Muscle of back (tissue), 11 donors: ENCODE data around the gene DERA. TPM values are rescaled to one million over a fixed set of nuclear protein-coding genes. Genes with fewer than 3 reads are reported as not detected.
A peak's percentile ranks its signal among the peaks of the same experiment; 100 is the strongest.
"Not testable (repeated sequence)": the region's sequence is repeated elsewhere in the genome, so short reads cannot be mapped to it uniquely, and the experiment has no call there.

Experiments used
- DNase-seq, 3 donors: peaks; one replicate each; pipeline versions ENCODE4 v3.0.0 to v3.0.0-alpha.2; 2013
- polyA plus RNA-seq, 10 donors: library from polyadenylated mRNA; unstranded; fragments of 120-200 nt; gene quantifications; one replicate each; pipeline ENCODE4 v1.2.1, GENCODE V29; 2013; ENCODE audit not compliant: insufficient read length in 10 of 10

Gene DERA
- polyA plus RNA-seq, 10 donors: 28.7 to 39.1 (median 32.5) TPM

GRCh38 chr12:16002880-16003279, 91.7 kb downstream of the DERA start:
- no peak for DNase-seq

DNA sequence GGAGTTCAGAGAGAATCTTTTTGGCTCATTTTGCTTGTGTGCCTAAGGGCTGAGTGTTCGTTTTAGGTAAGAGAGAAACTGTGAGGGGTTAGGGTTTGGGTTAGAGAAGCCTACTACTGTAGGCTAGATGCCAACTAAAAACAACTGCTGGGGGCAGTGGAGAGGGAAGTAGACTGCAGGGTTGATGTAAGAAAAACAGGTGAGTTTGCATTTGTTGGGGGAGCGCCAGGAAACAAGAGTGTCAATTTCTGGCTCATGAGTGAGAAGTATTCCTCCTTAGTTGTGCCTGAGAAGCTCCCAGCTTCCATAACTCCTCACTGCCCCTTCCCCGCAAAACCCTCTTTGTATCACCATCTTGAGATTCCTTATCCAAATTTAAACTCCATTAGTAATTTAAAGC, 92.3 kb downstream of the DERA start:
- DNase-seq: no peak

DNA sequence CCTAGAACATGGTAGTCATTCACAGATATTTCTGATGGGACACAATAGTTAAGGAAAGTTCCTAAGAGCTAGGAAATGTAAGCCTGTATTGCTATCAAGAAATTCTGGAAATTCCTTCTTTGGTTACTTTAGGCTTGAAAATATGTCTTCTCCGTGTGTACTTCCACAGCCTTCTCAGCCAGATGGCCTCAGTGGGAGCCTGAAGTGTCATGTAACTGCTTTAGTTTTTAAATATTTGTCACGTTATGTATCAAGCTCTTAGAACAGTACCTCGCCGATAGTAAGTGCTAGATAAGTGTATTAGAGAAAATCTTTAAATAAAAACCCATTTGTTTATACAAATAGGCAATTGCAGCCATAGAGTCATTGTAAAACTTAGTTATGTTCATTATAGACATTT, 95.6 kb downstream of the DERA start:
- no peak for DNase-seq

GRCh38 chr12:16008421-16008824, 97.3 kb downstream of the DERA start:
- no peak for DNase-seq

DNA sequence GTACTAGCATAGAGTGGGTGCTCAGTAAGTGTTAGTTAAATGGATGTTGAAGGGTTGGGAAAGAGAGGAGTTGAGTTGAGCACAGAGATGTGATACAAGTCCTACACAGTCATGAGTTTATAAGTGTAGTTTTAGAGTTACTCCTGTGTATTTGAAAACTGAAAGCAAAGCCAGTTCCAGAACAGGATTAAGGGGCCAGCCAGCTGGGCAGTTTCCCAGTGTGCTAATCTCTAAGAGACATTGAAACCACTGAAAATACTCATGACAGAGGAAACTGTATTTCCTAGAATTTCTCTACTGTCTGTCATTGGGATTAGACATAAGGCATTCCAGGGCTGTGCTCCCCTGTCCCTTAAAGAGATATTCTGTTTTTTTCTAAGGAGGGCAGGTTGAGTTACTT, 101.0 kb downstream of the DERA start:
- peak; percentile 70 to 93 (median 87) for DNase-seq

- not testable (repeated sequence) for DNase-seq
These were observed 102.6 kb downstream of the DERA start for GRCh38 chr12:16013722-16014121.

DNA sequence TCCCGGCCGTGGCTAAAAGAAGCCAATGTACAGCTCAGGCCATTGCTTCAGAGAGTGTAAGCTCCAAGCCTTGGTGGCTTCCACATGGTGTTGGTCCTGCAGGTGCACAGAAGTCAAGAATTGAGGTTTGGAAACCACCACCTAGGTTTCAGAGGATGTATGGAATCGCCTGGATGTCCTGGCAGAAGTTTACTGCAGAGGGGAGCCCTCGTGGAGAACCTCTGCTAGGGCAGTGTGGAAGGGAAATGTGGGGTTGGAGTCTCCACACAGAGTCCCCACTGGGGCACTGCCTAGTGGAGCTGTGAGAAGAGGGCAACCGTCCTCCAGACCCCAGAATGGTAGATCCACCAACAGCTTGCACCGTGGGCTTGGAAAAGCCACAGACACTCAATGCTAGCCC, 103.3 kb downstream of the DERA start:
- DNase-seq: not testable (repeated sequence)

GRCh38 chr12:16016748-16017147, 105.6 kb downstream of the DERA start:
- DNase-seq: no peak

DNA sequence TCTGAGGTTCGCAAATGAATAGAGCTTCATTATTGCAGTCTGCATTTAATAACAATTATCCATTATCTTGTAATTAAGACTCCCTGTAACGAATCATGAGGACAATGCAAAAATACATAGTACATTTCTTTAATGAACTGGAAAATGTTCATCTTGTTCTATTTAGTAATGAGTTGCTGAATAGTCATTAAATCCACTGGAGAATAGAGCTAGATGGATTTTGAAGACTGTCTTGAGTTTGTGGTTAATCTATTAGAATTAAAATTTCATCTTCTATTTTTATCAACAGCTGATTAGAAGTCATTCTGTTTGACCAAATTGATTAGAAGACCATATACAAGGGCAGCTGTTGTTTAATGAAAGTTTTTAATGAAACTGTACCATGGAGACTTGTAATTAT, 107.2 kb downstream of the DERA start:
- no peak for DNase-seq

GRCh38 chr12:16019136-16019535, 108.0 kb downstream of the DERA start:
- no peak for DNase-seq

GRCh38 chr12:16020031-16020430, 108.9 kb downstream of the DERA start:
- no peak for DNase-seq

DNA sequence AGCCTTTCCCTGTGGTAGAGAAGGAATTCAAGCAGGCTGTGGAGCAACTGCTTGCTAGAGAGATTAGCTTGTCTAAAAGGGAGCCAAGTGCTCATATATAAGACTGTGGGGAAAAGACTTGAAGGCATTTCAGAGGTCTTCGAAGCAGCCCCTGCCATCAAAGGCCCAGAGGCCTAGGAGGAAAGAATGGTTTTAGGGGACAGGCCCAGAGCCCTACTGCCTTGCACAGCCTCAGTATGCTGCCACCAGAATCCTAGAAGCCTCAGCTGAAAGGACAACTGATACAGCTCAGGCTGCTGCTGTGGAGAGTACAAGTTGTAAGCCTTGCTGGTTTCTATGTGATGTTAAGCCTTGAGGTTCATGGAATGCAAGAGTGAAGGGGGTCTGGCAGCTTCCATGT, 109.9 kb downstream of the DERA start:
- no peak for DNase-seq

- DNase-seq: no peak
These were observed 110.5 kb downstream of the DERA start for GRCh38 chr12:16021676-16022075.

GRCh38 chr12:16027002-16027401, 115.9 kb downstream of the DERA start:
- peak; percentile 42 to 76 (median 51) for DNase-seq

DNA sequence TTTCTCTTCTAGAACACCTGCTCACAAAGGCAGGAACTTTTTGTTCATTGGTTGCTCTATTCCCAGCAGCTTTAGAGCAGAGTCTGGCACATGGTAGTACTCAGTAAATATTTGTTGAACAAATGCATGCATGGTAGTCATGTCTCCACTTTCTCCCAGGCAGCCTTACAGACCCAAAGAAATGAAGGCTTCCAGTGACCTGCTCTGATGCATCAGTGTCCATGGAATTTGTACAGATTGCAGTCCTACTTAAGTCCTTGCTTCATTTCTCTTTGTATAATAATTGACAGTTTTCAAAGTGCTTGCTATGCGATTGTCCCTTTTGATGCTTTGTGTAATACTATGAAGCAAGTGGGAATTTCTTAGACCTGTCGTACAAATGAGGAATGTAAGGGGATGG, 119.6 kb downstream of the DERA start:
- DNase-seq: no peak

DNA sequence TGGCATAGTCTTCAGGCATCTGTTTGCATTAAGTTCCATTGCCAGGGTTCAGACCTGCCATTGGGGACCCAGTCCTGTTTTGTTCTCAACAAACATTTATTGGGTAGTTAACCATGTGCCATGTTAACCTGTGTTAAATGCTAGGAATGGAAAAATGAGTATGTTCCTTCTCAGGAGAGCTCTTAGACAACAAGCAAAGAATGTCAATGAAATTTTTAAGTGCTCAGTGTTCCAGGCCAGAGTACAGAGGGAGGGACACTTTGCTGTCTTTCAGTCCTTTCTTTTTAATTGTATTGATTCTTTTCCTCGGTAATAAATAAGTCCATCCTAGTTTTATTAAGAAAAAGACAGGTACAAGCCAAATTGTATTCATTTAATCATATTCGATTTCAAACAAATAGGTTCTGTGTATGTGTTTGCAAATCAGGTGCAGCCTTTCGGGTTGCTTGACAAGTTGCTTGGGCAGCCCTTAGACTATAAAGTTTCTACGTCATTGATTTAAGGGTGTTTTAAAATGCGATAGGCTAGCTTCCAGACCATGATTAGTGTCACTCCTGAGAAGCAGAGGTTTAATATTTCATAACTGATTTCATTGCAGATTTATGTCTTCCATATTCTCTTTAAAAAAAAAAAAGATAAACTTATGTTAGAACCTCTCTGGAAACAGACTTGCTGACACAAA, 123.1 kb downstream of the DERA start:
- DNase-seq: peak in 1 of 3 donors; percentile 53

DNA sequence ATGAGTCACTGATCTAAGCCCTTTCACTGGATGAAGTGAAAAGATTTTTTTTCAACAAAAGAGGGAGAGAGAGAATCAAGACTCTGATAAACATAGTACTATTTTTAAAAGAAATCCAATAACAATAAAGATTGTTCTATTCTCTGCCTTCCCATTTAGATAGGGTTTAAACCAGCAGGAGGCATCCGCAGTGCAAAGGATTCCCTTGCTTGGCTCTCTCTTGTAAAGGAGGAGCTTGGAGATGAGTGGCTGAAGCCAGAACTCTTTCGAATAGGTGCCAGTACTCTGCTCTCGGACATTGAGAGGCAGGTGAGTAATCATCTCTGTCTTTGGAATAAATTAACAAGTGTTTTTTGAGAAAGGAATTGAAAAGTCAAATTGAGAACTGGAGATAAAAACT, 124.9 kb downstream of the DERA start:
- DNase-seq: no peak

GRCh38 chr12:16037533-16037932, 126.4 kb downstream of the DERA start:
- DNase-seq: no peak

DNA sequence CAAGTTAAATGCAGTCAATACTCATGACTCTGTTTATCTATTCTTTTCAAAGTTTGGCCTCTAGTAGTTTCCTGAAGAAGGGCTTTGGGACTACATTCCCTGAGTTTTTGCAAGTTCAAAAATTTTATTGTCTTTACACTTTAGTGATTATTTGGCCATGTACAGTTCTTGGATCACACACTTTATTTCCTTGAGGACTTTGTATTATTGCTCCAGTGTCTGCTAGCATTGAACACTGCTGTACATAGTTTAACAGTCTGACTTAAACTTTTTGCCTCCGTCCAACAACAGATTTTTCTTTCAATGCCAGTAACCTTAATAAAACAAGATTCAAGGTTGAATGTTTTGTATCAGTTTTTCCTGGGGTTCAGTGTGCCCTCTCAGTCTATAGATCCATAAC, 132.3 kb downstream of the DERA start:
- no peak for DNase-seq

- no peak for DNase-seq
These were observed 135.1 kb downstream of the DERA start for GRCh38 chr12:16046266-16046665.

- no peak for DNase-seq
These were observed 137.4 kb downstream of the DERA start for GRCh38 chr12:16048511-16048910.

GRCh38 chr12:16056910-16057309, 145.8 kb downstream of the DERA start:
- no peak for DNase-seq

DNA sequence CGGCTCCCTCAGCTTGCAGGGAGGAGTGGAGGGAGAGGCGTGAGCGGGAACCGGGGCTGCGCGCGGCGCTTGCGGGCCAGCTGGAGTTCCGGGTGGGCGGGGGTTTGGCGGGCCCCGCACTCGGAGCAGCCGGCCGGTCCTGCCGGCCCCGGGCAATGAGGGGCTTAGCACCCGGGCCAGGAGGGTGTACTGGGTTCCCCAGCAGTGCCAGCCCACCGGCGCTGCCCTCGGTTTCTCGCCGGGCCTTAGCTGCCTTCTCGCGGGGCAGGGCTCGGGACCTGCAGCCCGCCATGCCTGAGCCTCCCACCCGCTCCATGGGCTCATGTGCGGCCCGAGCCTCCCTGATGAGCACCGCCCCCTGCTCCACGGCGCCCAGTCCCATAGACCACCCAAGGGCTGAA, 146.2 kb downstream of the DERA start:
- not testable (repeated sequence) for DNase-seq

- no peak for DNase-seq
These were observed 151.5 kb downstream of the DERA start for GRCh38 chr12:16062611-16063010.
